PC-3 (cell line): Measurements from ENCODE around the gene TBC1D2. TPM values are rescaled to one million over a fixed set of nuclear protein-coding genes. Genes with fewer than 3 reads are reported as not detected.

ENCODE experiments used
- ATAC-seq: fragments of 200-7000 bp; cut with Tn5 transposase; 2 replicates; pipeline ENCODE4 v1.9.1; 2020; ENCODE audit warnings: mild to moderate bottlenecking, moderate library complexity
- BruUV-seq: library from RNA; stranded (reverse); fragments of 400-500 nt; replicated peaks from 2 replicates; lab custom pipeline; 2021; lab: Mats Ljungman, UMichigan
- CTCF ChIA-PET: fragments of 300-600 bp; sonication (Branson Sonifier 250); formaldehyde crosslinking; loops from one replicate; lab custom pipeline; 2022; ENCODE audit warnings: antibody characterized with exemption; lab: Charles Lee
- POLR2A ChIA-PET: fragments of 300-600 bp; sonication (Branson Sonifier 250); formaldehyde crosslinking; loops from one replicate; lab custom pipeline; 2022; ENCODE audit warnings: antibody characterized with exemption; ENCODE audit not compliant: unreplicated experiment; lab: Charles Lee
- DNase-seq: peaks from one replicate; pipeline ENCODE4 v3.0.0-alpha.2; 2015
- H2AFZ ChIP-seq: fragments of 300-600 bp; sonication (generic); 2 replicates; pipeline ENCODE4 v1.6.0; 2016; ENCODE audit warnings: antibody characterized with exemption, low read length
- H3F3A ChIP-seq: fragments of 300-600 bp; sonication (generic); one replicate; pipeline ENCODE4 v1.6.0; 2017; ENCODE audit warnings: antibody characterized with exemption, low read length, control low read depth, mild to moderate bottlenecking; ENCODE audit not compliant: unreplicated experiment
- H3K27ac ChIP-seq: fragments of 300-600 bp; sonication (generic); 2 replicates; pipeline ENCODE4 v1.5.1; 2016; ENCODE audit warnings: mild to moderate bottlenecking, low read length
- H3K27me3 ChIP-seq: fragments of 300-600 bp; sonication (generic); 2 replicates; pipeline ENCODE4 v1.6.1; 2016; ENCODE audit warnings: low read length, mixed read lengths
- H3K36me3 ChIP-seq: fragments of 300-600 bp; sonication (generic); 2 replicates; pipeline ENCODE4 v1.6.1; 2016; ENCODE audit warnings: low read depth, mixed run types, low read length, mixed read lengths
- H3K4me1 ChIP-seq: fragments of 300-600 bp; sonication (generic); 2 replicates; pipeline ENCODE4 v1.5.1; 2016; ENCODE audit warnings: low read length; ENCODE audit not compliant: insufficient read depth
- H3K4me2 ChIP-seq: fragments of 300-600 bp; sonication (generic); 2 replicates; pipeline ENCODE4 v1.6.0; 2016; ENCODE audit warnings: low read length
- H3K4me3 ChIP-seq: fragments of 300-600 bp; sonication (generic); 2 replicates; pipeline ENCODE4 v1.5.1; 2016; ENCODE audit warnings: mild to moderate bottlenecking, low read length, mixed read lengths
- H3K79me2 ChIP-seq: fragments of 300-600 bp; sonication (generic); 2 replicates; pipeline ENCODE4 v1.6.1; 2017; ENCODE audit warnings: low read length, mixed read lengths
- H3K9ac ChIP-seq: fragments of 300-600 bp; sonication (generic); 2 replicates; pipeline ENCODE4 v1.6.0; 2016; ENCODE audit warnings: mild to moderate bottlenecking, low read length
- H3K9me2 ChIP-seq: fragments of 300-600 bp; sonication (generic); replicated peaks from 2 replicates; pipeline ENCODE4 v1.6.1; 2016; ENCODE audit warnings: mixed run types, low read length, mixed read lengths
- H3K9me3 ChIP-seq: fragments of 300-600 bp; sonication (generic); 2 replicates; pipeline ENCODE4 v1.6.1; 2016; ENCODE audit warnings: low read length, mixed read lengths
- H4K20me1 ChIP-seq: fragments of 300-600 bp; sonication (generic); 2 replicates; pipeline ENCODE4 v1.6.1; 2016; ENCODE audit warnings: low read length, mixed read lengths
- CTCF ChIP-seq: fragments of 300-600 bp; sonication (generic); conservative IDR thresholded peaks from 2 replicates; pipeline ENCODE4 v1.5.1; 2017; ENCODE audit warnings: antibody characterized with exemption, low read depth, mild to moderate bottlenecking, low read length
- EZH2 ChIP-seq: fragments of 300-600 bp; sonication (generic); IDR thresholded peaks from one replicate; pipeline ENCODE4 v1.6.1; 2017; ENCODE audit warnings: antibody characterized with exemption, mild to moderate bottlenecking, low read length; ENCODE audit not compliant: unreplicated experiment
- EZH2phosphoT487 ChIP-seq: fragments of 300-600 bp; sonication (generic); IDR thresholded peaks from 2 replicates; pipeline ENCODE4 v1.6.1; 2018; ENCODE audit warnings: mild to moderate bottlenecking, antibody characterized with exemption, low read length, borderline replicate concordance
- intact Hi-C: fragments of 100-400 bp; cut with micrococcal nuclease; formaldehyde crosslinking; loops from 2 replicates; pipeline ENCODE4 v1.9.0; 2023
- total RNA-seq: library from RNA; depleted of rRNA; stranded (reverse); fragments of >200 nt; gene quantifications from 2 replicates; pipeline ENCODE4 v1.2.3, GENCODE V29; 2014

TBC1D2 gene
- total RNA-seq, 1 experiment from 2014 or later = 7.4 TPM

GRCh38 chr9:98187926-98188325 is 67.5 kb downstream of the TBC1D2 start:
- Histone ChIP-seq H2AFZ (no peak overlapping the region), H3K9ac (no peak overlapping the region), H3K27ac (no peak overlapping the region), H3K27me3 (no peaks in the 10 kb centered on the region), H3K4me2 (no peak overlapping the region), H3F3A (no peaks in the 10 kb centered on the region), H3K4me3 (no peak overlapping the region), H3K9me3 (no peaks in the 10 kb centered on the region), H3K9me2 (no peaks in the 10 kb centered on the region), H3K36me3 (no peaks in the 10 kb centered on the region), H3K4me1 (no peaks in the 10 kb centered on the region; the same call in 1 of the 2 replicates), H3K79me2 (no peaks in the 10 kb centered on the region), H4K20me1 (no peaks in the 10 kb centered on the region)
- BruUV-seq = no TSS peak
- DNase-seq = no peak
- ATAC-seq = no peak
- ChIA-PET CTCF (no interaction called here), POLR2A (no interaction called here)
- no peak for TF ChIP-seq CTCF
- TF ChIP-seq EZH2phosphoT487 = no peak
- no peak for TF ChIP-seq EZH2
- intact Hi-C loops = no loop called here

- ChIA-PET CTCF (no interaction called here), POLR2A (no interaction called here)
- no peak for DNase-seq
- H4K20me1 ChIP-seq = no peaks in the 10 kb centered on the region
- no peaks in the 10 kb centered on the region for H3K4me1 ChIP-seq
- ATAC-seq = no peak
- intact Hi-C loops = no loop called here
- no peak overlapping the region for H3K4me3 ChIP-seq
- no peak overlapping the region for H3K4me2 ChIP-seq
- H3K79me2 ChIP-seq = no peaks in the 10 kb centered on the region
- H3K9me2 ChIP-seq = no peaks in the 10 kb centered on the region
- no TSS peak for BruUV-seq
- no peaks in the 10 kb centered on the region for H3K9me3 ChIP-seq
- H3K27ac ChIP-seq = no peak overlapping the region
- H2AFZ ChIP-seq = no peak overlapping the region
- H3K9ac ChIP-seq = no peak overlapping the region
- H3F3A ChIP-seq = no peaks in the 10 kb centered on the region
- TF ChIP-seq EZH2 (no peak), EZH2phosphoT487 (no peak), CTCF (no peak)
- H3K27me3 ChIP-seq = no peaks in the 10 kb centered on the region
- no peaks in the 10 kb centered on the region for H3K36me3 ChIP-seq
Observed at GRCh38 chr9:98186236-98186635, 69.2 kb downstream of the TBC1D2 start.

- Histone ChIP-seq H3K27me3 (no peaks in the 10 kb centered on the region), H4K20me1 (no peaks in the 10 kb centered on the region), H3F3A (no peaks in the 10 kb centered on the region), H3K9me2 (no peaks in the 10 kb centered on the region), H3K9me3 (no peaks in the 10 kb centered on the region), H3K4me1 (no peaks in the 10 kb centered on the region), H3K9ac (no peak overlapping the region), H3K4me3 (no peak overlapping the region), H3K27ac (no peak overlapping the region), H3K36me3 (no peaks in the 10 kb centered on the region), H3K79me2 (no peaks in the 10 kb centered on the region), H2AFZ (no peak overlapping the region), H3K4me2 (no peak overlapping the region)
- ATAC-seq = no peak
- BruUV-seq = no TSS peak
- no peak for DNase-seq
- ChIA-PET POLR2A (no interaction called here), CTCF (no interaction called here)
- intact Hi-C loops = no loop called here
- TF ChIP-seq EZH2phosphoT487 (no peak), EZH2 (no peak), CTCF (no peak)
Observed at GRCh38 chr9:98185611-98186171, 69.8 kb downstream of the TBC1D2 start.
